GM12873 (cell line): ENCODE results near the gene RNPC3.
"Not testable (repeated sequence)": the region's sequence is repeated elsewhere in the genome, so short reads cannot be mapped to it uniquely, and the experiment has no call there.

Experiments used
- CTCF ChIP-seq: IDR thresholded peaks from 2 replicates; pipeline ENCODE4 v1.5.1; 2012; ENCODE audit warnings: low read depth, mild to moderate bottlenecking, moderate library complexity, low read length, control low read depth; ENCODE audit not compliant: insufficient read depth; ENCODE audit errors: missing control alignments

The RNPC3 gene

GRCh38 chr1:103560427-103560826 is 34.9 kb downstream of the RNPC3 start:
- TF ChIP-seq CTCF, result no peak

DNA sequence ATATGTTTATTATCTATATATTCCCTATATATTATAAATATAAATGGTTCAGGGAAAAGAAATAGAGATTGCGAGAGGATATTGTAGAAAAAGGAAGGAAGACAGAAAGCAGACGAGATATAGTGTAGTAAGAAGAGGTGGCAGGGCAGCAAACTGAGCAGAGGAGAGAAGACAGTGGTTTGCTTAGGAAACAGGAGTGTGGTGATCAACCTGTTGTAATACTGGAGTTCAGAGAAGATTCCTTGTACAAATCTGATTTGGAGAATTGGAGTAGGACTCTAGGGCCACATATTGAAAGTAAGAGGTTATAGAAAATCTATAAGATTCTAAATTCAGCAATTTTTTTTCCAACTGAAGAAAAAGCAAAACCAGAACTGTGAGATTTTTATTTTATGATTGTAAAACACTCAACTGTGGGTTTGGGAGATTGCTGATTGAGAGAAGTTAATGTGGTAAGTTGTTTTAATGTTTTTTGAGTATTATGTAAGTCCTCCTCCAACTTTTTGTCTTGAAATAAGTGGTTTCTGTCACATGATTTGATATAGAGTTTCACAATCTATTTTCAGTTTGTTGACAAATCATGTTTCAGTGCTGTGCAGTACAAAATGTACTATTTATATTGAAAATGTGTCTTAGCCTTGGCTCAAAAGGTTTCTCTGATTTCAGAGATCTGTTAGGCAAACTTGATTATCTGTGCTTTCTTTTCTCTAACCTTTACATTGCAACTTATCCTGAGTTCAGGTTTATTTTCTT is 36.3 kb downstream of the RNPC3 start:
- no peak for TF ChIP-seq CTCF

- TF ChIP-seq CTCF, result no peak
These were observed 37.6 kb downstream of the RNPC3 start for GRCh38 chr1:103563056-103563455.

DNA sequence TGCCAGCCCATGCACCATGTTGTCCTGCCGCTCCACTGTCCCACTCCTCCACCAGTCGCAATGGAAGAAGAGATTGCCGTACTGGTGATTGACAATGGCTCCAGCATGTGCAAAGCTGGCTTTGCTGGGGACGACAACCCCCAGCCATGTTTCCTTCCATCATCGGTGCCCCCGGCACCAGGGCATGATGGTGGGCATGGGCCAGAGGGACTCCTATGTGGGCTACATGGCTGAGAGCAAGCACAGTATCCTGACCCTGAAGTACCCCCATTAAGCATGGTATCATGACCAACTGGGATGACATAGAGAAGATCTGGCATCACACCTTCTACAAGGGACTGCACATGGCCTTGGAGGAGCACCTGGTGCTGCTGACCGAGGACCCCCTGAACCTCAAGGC is 44.0 kb downstream of the RNPC3 start:
- TF ChIP-seq CTCF, result no peak

- not testable (repeated sequence) for TF ChIP-seq CTCF
These were observed 45.8 kb downstream of the RNPC3 start, which contains the start of gene AMY2B for GRCh38 chr1:103571289-103571688. TSS of gene AMY2B (plus strand) at chr1:103571589. CDS start at chr1:103571603, 14 bp downstream.

DNA sequence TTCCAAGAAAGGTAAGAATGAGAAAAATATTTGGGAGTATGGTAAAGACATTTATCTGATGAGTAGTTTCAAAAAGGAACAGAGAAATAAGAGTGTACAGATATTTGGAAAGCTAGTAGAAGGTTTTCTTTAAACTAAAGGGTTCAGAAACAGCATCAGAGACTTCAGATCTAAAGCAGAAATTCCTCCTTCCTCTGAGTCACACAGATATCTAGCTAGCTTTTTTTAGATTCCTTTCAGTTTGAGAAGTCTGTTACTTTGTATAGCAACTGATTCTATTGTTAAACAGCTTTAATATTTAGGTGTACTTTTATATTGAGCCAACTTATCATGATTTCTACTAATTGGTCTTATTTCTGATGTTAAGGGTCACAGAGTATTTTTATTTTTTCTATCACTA is 50.6 kb downstream of the RNPC3 start:
- no peak for TF ChIP-seq CTCF

DNA sequence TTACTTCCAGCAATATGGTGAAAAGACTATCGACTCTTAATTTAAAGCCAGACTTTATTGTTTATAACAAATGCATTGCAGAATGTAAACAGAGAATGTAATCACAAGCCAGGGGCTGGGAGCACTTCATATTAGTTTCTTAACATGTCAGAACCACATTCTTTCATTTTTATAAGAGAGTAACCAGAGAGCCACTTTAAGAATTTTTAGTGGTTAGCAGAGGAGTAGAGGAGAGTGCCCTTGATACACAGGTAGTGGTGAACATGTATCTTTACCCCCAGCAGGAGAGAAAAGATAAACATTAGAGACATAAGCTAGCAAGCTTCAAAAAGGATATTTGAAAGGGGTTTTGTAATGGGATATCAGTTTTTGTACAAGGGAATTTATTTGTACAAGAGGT is 57.0 kb downstream of the RNPC3 start:
- no peak for TF ChIP-seq CTCF
